GM19240 (cell line): ENCODE data around the gene P3H4.
"Not testable (repeated sequence)": the region's sequence is repeated elsewhere in the genome, so short reads cannot be mapped to it uniquely, and the experiment has no call there.

Source experiments
- DNase-seq: peaks from one replicate; pipeline ENCODE4 v3.0.0; 2011; ENCODE audit warnings: low spot score; ENCODE audit not compliant: insufficient read length

P3H4 gene, protein sequence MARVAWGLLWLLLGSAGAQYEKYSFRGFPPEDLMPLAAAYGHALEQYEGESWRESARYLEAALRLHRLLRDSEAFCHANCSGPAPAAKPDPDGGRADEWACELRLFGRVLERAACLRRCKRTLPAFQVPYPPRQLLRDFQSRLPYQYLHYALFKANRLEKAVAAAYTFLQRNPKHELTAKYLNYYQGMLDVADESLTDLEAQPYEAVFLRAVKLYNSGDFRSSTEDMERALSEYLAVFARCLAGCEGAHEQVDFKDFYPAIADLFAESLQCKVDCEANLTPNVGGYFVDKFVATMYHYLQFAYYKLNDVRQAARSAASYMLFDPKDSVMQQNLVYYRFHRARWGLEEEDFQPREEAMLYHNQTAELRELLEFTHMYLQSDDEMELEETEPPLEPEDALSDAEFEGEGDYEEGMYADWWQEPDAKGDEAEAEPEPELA

GRCh38 chr17:41811549-41812380, at the start of gene P3H4:
Gene P3H4 (minus strand): TSS chr17:41811949. CDS start chr17:41811915, 34 bp downstream.
- DNase-seq = peak; percentile 67

GRCh38 chr17:41860254-41860931, 48.6 kb upstream of the P3H4 start:
- no peak for DNase-seq

- DNase-seq = not testable (repeated sequence)
Measured at GRCh38 chr17:41851382-41851781, 39.6 kb upstream of the P3H4 start.

- DNase-seq = no peak
Measured at GRCh38 chr17:41849251-41849990, 37.7 kb upstream of the P3H4 start.

DNA sequence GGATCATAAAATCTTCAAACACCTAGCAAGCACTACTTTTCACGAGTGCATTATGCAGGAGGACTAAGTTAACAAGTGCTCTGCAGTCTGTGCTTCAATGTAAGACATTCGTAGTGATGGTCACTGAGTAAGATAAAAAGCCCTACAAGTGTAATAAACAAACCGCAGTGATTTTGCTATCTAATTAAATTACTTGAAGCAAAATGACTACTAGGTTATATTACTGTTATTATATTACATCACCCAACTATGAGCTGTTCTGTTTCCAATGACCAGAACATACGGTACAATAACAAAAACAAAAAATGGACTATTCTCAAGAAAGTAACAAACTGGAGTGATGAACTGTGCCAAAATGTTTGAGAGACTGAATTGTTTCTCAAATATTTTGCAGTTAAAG, 37.0 kb upstream of the P3H4 start:
- DNase-seq = no peak

GRCh38 chr17:41844971-41845370, 33.2 kb upstream of the P3H4 start:
- no peak for DNase-seq

GRCh38 chr17:41840781-41841180, 29.0 kb upstream of the P3H4 start:
- not testable (repeated sequence) for DNase-seq

DNA sequence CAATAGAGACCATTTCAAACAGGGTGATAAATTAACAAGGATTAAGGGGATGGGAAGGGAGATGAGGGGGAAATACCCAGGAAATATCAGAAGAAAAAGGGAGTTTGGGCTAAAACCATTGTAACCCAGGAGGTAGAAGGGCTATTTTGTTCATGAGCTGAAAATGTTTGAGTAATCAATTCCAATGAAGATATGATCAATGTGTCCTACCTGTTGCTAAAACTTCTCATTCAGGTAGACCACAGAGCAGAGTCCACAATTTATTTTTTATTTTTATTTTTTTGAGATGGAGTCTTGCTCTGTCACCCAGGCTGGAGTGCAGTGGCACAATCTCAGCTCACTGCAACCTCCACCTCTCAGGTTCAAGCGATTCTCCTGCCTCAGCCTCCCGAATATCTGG, 27.7 kb upstream of the P3H4 start:
- not testable (repeated sequence) for DNase-seq

DNA sequence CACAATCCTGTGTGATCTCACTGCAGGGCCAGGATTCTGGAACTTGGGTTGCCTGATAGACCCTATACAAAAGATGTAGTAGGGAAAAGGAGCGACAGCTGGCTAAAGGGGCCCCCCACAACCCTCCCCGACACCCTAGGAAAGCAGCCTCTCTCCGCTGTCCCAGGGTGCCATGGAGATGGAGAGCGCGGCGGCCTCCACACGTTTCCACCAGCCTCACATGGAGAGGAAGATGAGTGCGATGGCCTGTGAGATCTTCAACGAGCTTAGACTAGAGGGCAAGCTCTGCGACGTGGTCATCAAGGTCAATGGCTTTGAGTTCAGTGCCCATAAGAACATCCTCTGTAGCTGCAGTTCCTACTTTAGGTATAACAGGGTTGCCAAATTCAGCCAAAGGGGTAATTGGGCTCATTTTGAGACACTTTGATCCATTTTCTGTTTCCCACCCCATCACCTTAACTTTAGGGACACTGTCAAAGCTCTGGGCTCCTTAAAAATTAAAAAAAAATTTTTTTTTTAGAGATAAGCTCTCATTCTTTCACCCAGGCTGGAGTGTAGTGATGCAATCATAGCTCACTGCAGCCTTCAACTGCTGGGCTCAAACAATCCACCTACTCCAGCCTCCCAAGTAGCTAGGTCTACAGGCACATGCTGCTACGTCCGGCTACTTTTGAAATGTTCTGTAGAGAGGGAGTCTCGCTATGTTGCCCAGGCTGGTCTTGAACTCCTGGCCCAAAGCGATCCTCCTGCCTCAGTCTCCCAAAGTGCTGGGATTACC, 26.2 kb upstream of the P3H4 start, which contains the start of gene KLHL10:
Gene KLHL10 (plus strand): TSS at position 65 of the 778 bp plus-strand sequence. CDS start 108 bp downstream, at position 173.
- no peak for DNase-seq

DNA sequence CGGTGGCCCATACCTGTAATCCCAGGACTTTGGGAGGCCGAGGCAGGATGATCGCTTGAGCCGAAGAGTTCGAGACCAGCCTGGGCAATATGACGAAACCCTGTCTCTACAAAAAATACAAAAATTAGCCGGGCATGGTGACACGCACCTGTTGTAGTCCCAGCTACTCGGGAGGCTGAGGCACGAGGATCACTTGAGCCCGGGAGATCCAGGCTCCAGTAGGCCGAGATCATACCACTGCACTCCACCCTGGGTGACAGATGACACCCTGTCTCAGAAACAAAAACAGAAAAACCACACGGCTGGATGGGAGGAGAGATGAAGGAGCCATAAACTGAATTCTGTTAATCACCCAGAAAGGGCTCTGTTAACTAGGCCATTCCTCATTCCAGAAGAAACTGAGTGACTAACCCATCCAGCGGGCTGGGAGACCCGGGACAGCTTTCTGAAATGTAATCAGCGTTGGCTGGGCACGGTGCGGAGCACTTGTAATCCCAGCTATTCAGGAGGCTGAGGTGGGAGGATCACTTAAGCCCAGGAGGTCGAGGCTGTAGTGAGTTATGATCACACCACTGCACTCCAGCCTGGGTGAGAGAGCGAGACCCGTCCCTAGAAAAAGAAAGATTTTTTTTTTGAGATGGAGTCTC, 24.9 kb upstream of the P3H4 start:
- no peak for DNase-seq

GRCh38 chr17:41835800-41836549, 24.2 kb upstream of the P3H4 start, which contains the start of gene NT5C3B:
Gene NT5C3B (minus strand): TSS chr17:41836232. CDS start chr17:41836193, 39 bp downstream.
- DNase-seq = peak; percentile 51

GRCh38 chr17:41835214-41835799, 23.6 kb upstream of the P3H4 start:
- peak; percentile 39 for DNase-seq

DNA sequence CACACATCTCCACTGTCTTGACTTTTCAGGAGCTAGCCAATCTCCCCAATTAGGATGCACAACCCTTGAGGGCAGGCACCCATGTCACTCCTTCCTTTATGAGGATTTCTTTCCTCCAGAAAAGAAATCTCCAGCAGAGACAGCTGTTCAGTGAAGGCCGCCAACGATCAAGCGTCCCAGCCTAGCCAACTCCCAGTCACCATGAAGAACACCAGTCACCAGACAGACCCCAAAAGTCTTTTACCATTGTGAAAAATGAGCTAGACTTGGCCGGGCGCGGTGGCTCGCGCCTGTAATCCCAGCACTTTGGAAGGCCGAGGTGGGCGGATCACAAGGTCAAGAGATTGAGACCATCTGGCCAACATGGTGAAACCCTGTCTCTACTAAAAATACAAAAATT, 18.2 kb upstream of the P3H4 start:
- not testable (repeated sequence) for DNase-seq

- no peak for DNase-seq
Measured at GRCh38 chr17:41825175-41825845, 13.6 kb upstream of the P3H4 start.

- no peak for DNase-seq
Measured at GRCh38 chr17:41824086-41824485, 12.3 kb upstream of the P3H4 start.

GRCh38 chr17:41823580-41823979, 11.8 kb upstream of the P3H4 start:
- DNase-seq = no peak

DNA sequence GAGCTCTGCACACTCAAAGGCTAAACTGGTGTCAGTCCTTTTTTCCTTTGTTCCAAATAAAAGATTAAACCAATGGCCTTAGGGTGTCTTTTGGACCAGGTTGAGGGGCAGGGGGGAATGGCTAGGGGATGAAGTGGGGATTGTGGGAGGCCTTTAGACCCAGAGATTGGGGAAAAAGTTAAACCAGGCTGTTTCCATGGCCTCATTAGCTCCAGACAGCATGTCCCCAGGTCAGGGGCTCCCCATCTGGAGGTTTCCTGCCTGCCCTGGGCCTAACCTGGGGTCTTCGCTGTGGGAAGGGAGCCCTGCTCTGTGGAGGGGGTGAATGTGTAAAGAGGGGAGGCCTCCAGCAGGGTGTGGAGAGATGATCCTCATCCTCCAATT, 11.4 kb upstream of the P3H4 start:
- DNase-seq = no peak
